T-helper 1 cell (primary cell): ENCODE data around the gene IL7R.

ENCODE experiments used
- DNase-seq, 5 donors: peaks; one replicate each; pipeline ENCODE4 v3.0.0-alpha.2; 2012 to 2020

IL7R gene

DNA sequence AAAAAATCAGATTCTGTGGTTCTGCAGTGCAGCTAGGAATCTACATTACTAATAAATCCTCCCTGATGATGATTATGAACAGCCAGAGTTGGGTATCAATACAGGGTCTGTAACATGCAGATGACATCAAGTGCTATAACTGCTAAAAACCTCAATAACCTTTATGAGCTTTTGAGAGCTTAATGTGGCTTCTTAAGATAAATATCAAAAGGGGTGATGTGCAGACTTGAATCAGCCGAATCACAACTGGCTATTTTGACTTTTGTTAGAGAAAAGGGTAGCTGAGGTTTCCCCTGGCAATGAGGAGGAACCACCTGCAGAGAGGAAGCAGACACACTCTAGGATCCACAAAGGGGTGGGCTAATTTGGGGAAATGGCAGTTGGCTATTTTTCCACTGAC lies 51.5 kb downstream of the IL7R start:
- no peak for DNase-seq

DNA sequence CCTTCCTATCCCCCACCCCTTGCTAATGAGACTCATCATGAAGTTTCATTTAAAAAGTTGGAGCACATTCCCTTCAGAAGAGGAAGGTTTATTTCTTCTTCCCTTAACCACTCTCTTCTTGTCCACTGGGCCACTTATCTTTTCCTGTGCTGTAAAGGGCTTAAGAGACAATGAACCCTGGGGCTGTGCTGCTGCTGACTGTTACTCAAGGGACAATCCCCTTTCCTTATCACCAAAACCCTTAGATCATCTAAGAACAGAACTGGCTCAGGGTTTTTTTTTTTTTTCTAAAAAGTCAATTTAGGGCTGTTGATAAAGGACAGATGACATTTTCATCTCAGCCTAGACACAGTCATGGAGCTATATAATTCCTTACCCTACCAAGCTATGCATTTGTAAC lies 52.1 kb downstream of the IL7R start:
- no peak for DNase-seq

DNA sequence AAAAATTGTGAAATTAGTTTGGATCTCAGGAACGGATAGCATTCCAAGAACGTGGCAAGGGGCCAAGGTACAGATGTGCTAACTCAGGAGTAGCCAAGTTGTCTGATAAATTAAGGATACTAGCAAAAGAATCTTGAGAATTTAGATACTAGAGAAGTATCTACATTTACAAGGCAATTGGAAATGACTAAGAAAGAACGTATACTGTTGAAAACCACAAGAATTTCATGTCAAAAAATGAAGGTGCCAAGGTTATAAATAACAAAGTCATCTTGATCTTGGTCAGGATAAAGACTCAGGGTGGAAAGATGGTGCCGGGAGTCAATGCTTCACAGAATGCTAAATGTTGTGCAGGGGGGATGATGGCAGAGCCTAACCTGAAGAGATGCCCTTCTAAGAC lies 62.5 kb downstream of the IL7R start:
- peak in 1 of 5 donors; percentile 64 for DNase-seq

DNA sequence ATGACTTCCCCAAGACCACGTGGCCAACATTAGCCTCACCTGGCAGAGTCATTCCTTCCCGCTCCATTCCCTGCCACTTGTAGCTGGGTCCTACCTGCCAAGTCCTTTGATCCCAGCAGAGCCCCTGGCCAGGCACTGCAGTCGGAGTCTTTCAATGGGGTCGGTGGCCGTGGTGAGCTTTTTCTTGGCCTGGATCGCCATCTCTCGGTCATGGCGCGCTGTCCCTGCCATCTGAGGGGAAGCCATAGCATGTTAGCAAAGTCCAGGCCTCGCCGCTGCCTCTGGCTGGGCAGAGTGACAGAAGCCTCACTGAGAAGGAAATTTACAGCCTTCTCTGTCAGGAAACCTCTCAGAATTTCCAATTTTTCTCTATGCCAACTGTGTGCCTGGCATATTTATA lies 64.2 kb downstream of the IL7R start:
- no peak for DNase-seq

DNA sequence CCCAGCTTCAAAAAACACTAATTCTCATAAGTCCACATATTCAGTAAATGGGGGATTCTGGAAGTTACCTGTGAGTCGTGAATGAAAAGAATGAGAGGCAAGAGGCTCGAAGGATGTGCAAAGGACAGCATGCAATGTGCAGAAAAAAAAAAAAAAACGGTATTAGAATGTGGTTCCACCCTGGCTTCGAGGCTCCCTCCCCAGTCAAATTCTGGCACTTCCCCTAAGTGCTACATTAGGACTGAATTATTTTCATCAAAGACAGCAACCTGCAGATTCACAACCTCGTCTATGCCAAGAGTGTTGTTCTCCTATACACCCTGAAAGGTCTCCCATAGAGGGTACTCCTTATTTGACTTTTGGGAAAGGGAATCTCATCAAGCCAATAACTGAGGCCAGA lies 65.2 kb downstream of the IL7R start:
- DNase-seq, result peak in 1 of 5 donors; percentile 41

DNA sequence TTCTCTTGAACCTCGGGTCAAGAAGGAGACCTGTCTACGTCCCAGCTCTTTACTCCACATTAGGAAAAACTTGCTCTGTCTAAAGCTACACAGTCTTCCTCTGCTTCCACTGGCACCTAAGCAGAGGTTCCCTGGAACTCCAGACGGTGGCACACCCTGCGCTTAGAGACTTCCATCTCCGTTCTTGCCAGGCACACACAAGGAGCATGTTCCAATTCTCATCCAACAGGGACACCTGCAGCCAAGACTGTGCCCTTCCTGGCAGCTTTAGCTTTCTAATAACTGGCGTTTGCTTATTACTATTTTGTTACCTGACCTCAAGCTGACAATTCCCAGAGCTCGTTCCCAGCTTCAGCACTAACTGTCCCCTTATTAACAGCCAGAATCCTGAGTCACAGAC lies 65.8 kb downstream of the IL7R start:
- no peak for DNase-seq

DNA sequence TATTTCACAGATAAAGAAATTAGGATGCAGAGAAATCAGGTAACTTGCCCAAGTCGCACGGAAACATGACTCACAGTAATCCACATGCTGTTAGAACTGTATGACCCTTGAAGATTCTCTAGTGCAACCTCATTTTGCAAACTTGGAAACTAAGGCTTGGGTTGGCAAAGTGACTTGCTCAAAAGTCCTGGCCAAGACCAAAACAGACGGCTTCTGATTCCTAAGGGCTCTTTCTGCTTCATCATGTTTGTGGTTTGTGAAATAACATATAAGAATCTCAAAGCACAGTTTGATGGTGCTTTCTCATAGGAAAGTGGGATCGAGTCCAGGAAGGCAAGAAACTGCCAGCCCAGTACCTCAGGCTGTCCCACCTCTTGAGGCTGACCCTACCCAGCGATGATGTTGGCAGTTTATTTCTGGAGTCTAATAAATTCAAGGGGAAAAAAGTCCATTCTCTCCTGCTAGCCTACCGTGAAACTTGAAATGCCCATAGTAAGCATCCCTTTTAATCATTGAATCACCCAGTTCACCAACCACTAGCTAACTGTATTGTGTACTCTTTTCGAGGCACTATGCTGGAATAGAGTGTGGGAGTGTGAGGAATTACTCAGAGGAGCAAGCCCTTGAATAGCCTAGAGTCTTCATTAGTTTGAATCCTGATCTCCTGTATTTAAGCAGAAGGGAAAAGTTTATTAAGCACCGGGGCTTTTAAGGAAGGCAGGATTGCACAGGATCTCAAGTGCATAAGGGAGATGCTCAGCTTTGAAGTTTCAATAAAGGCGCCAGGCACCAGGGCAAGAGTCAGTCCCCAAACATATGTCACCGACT lies 67.6 kb downstream of the IL7R start:
- DNase-seq, result peak in 1 of 5 donors; percentile 43

DNA sequence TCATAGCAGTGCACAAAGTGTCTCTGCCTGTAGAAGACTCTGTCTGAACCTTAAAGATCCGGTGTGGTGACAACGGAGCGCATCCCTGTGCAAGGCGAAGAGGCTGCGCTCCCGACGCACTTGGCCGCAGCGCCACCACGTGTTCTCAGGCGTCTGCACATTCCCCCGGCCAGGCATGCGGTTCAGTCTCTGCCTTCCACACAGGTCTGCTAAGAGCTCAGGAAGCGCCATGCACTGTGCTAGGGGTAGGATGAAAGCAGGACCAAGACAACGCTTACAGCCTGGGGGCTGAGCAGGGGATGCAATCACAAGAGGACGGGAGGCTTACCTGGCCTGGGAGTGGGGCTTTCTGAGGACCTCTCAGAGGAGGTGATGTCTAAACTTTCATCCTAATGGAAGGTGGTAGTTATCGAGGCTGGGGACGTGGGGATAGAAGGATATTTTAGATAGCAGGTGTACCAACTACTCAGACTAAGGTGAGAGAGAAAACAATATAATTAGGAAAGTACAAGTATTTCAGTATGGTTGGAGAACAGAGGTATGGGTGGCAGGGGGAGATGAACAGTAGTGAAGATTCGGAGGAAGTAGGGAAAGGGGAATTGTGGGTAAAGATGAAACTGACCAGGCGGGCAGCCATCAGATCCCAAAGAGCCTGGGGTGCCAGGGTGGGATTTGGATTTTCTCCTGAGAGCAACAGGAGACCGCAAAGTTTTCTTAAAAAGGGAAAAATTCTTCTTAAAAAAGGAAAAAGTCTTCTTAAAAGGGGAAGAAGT lies 68.4 kb downstream of the IL7R start:
- DNase-seq, result peak; percentile 53 to 91 (median 72)

DNA sequence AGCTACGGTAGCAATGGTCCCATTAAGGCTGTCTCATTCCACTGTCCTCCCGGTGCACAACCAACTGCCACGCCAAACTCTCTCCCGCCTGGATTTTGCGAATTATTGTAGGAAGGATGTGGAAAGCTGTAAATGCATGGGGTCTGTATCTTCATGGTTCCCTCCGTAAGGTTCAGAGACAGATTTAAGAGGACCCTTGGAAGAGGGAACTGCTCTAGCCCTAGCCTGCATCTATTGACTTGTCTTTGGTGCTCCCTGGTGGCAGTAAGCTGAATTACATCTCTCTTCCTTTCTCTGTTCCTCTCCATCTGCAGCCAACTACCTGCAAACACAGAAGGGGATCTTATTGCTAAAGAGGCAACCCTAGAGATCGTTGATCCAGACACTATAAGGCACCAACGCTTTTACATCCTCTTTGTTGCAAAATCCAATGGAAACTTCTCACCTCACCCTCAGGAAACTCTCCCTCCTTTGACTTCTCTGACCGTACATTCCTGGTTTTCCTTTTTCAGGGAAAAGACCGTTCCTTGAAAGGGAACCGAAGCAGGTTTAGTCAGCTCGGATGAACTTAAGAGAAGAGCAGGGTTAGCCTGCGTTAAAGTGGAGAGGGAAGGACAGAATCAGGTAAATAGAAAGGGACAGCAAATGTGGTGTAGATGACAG lies 69.8 kb downstream of the IL7R start:
- peak in 4 of 5 donors; percentile 31 to 76 (median 58) for DNase-seq
